HepG2 (cell line): ENCODE results near the gene SLC6A6.

Source experiments
- ADNP ChIP-seq: sonication (generic); formaldehyde crosslinking; IDR thresholded peaks from 2 replicates; pipeline ENCODE4 v1.4.0; 2020; ENCODE audit warnings: missing genetic modification reagents
- JUN ChIP-seq: sonication (generic); formaldehyde crosslinking; IDR thresholded peaks from 2 replicates; pipeline ENCODE4 v1.4.0; 2020; ENCODE audit warnings: mild to moderate bottlenecking, missing genetic modification reagents
- JUND ChIP-seq: sonication (generic); formaldehyde crosslinking; IDR thresholded peaks from 2 replicates; pipeline ENCODE4 v1.8.0; 2022; ENCODE audit warnings: mild to moderate bottlenecking, missing genetic modification reagents
- KDM1A ChIP-seq: IDR thresholded peaks from 2 replicates; pipeline ENCODE4 v1.6.1; 2016; ENCODE audit warnings: missing compliant biosample characterization
- KDM3A ChIP-seq: IDR thresholded peaks from 2 replicates; pipeline ENCODE4 v1.6.1; 2018; ENCODE audit warnings: low read depth, missing compliant biosample characterization
- MAFF ChIP-seq: IDR thresholded peaks from 2 replicates; pipeline ENCODE4 v1.6.1; 2011; ENCODE audit warnings: low read depth, low read length, improper control_type of control experiment
- POLR2AphosphoS5 ChIP-seq: IDR thresholded peaks from 2 replicates; pipeline ENCODE4 v1.6.1; 2012; ENCODE audit warnings: low read depth, low read length
- RELA ChIP-seq: sonication (generic); formaldehyde crosslinking; IDR thresholded peaks from 2 replicates; pipeline ENCODE4 v1.4.0; 2020; ENCODE audit warnings: missing genetic modification reagents
- SRF ChIP-seq: IDR thresholded peaks from 2 replicates; pipeline ENCODE4 v1.6.1; 2011; ENCODE audit warnings: mild to moderate bottlenecking, low read depth, low read length, moderate library complexity
- ZBTB1 ChIP-seq: sonication (generic); formaldehyde crosslinking; IDR thresholded peaks from 2 replicates; pipeline ENCODE4 v1.4.0; 2020; ENCODE audit warnings: missing genetic modification reagents, borderline replicate concordance
- ZNF556 ChIP-seq: sonication (generic); formaldehyde crosslinking; IDR thresholded peaks from 2 replicates; pipeline ENCODE4 v1.4.0; 2020; ENCODE audit warnings: mild to moderate bottlenecking, missing genetic modification reagents, borderline replicate concordance
- TF ChIP-seq, protein P1 (sequence below): sonication (generic); formaldehyde crosslinking; IDR thresholded peaks from 2 replicates; pipeline ENCODE4 v1.5.0; 2020; ENCODE audit warnings: mild to moderate bottlenecking, missing genetic modification reagents, moderate library complexity
- TF ChIP-seq, protein P2 (sequence below): sonication (generic); formaldehyde crosslinking; IDR thresholded peaks from 2 replicates; pipeline ENCODE4 v1.4.0; 2020; ENCODE audit warnings: missing genetic modification reagents, mild to moderate bottlenecking, borderline replicate concordance

DNA sequence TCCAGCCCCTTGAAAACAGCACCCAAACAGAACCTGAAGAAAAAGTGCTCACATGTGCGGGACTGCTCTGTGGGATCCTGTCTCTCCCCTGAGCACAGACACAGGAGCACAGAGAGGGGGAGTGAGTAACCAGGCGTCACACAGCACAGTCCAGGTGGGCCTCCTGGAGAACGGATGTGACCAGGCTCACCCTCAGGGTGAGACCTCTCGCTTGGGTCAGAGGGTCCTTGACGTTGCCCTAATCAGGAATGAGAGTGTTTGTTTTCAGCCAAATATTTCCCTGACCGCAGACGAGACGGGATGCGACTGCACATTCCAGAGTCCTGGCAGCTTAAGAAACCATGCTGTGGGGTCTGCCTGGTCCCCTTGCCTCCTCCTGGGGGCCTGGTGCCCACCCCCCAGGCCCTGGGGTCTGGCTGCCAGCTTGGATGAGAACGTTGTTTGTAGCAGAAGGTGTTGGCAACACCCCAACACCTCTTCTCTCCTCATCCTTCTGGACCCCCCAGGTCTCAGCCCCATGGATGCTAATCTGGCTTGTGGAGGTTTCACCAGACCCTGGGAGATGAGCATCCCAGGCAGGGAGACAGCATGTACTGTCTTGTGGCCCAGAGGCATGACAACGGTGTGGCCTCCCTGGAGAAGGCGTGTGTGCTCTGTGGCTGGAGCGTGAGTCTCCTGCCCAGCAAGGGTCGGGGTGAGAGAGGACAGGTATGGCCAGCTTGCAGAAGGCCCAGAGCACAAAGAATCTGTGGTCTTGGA lies 42.1 kb upstream of the SLC6A6 start:
- no peak for TF ChIP-seq JUND (CRISPR knock-in tag)
- TF ChIP-seq KDM1A (CRISPR knock-in tag), result no peak
- no peak for TF ChIP-seq RELA (CRISPR knock-in tag)
- TF ChIP-seq, protein P1, sequence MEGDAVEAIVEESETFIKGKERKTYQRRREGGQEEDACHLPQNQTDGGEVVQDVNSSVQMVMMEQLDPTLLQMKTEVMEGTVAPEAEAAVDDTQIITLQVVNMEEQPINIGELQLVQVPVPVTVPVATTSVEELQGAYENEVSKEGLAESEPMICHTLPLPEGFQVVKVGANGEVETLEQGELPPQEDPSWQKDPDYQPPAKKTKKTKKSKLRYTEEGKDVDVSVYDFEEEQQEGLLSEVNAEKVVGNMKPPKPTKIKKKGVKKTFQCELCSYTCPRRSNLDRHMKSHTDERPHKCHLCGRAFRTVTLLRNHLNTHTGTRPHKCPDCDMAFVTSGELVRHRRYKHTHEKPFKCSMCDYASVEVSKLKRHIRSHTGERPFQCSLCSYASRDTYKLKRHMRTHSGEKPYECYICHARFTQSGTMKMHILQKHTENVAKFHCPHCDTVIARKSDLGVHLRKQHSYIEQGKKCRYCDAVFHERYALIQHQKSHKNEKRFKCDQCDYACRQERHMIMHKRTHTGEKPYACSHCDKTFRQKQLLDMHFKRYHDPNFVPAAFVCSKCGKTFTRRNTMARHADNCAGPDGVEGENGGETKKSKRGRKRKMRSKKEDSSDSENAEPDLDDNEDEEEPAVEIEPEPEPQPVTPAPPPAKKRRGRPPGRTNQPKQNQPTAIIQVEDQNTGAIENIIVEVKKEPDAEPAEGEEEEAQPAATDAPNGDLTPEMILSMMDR (CRISPR knock-in tag), result no peak
- no peak for TF ChIP-seq JUN (CRISPR knock-in tag)
- TF ChIP-seq ZBTB1, result no peak
- TF ChIP-seq, protein P2, sequence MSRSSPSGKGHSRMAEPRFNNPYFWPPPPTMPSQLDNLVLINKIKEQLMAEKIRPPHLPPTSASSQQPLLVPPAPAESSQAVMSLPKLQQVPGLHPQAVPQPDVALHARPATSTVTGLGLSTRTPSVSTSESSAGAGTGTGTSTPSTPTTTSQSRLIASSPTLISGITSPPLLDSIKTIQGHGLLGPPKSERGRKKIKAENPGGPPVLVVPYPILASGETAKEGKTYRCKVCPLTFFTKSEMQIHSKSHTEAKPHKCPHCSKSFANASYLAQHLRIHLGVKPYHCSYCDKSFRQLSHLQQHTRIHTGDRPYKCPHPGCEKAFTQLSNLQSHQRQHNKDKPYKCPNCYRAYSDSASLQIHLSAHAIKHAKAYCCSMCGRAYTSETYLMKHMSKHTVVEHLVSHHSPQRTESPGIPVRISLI, result no peak
- no peak for TF ChIP-seq POLR2AphosphoS5
- TF ChIP-seq ADNP, result no peak
- TF ChIP-seq SRF, result no peak
- TF ChIP-seq ZNF556 (CRISPR knock-in tag), result no peak
- TF ChIP-seq KDM3A (CRISPR knock-in tag), result no peak
- no peak for TF ChIP-seq MAFF
